Measurements from ENCODE around the gene B3GALT6. TPM values are rescaled to one million over a fixed set of nuclear protein-coding genes. Genes with fewer than 3 reads are reported as not detected.

Gene B3GALT6
- total and polyA plus RNA-seq, 2 experiments from 2014 or later, result 5.5 to 26.5 TPM

- peaks cover 24% of the 10 kb centered on the region for H4K20me1 ChIP-seq (replicated peaks; ENCODE audit: insufficient read depth)
- H3K9me2 ChIP-seq (ENCODE audit: insufficient read depth), result no peaks in the 10 kb centered on the region
- H3K79me2 ChIP-seq (replicated peaks; ENCODE audit: insufficient read depth), result peaks cover 39% of the 10 kb centered on the region
- no peak overlapping the region for H3K27ac Mint-ChIP-seq
- H3K4me3 ChIP-seq, result no peak overlapping the region
- peaks cover 5% of the 10 kb centered on the region for H3K4me1 ChIP-seq (ENCODE audit: insufficient read depth)
- no peak overlapping the region for H3K4me2 ChIP-seq
- TF ChIP-seq REST (IDR thresholded peaks at IDR 0.05; ENCODE audit: unreplicated experiment) (no peak), NANOG (IDR thresholded peaks at IDR 0.05; ENCODE audit: borderline replicate concordance) (no peak), EZH2phosphoT487 (IDR thresholded peaks at IDR 0.05; ENCODE audit: unreplicated experiment) (no peak), CTCF (conservative IDR thresholded peaks at IDR 0.05; ENCODE audit: low read depth in 2 of 2) (no peak), ZNF114 (CRISPR knock-in tag; IDR thresholded peaks at IDR 0.05) (no peak), POLR2AphosphoS5 (IDR thresholded peaks at IDR 0.05; ENCODE audit: low read depth) (no peak), JUNB (IDR thresholded peaks at IDR 0.05; ENCODE audit: unreplicated experiment) (no peak), EZH2 (IDR thresholded peaks at IDR 0.05; ENCODE audit: low read depth, unreplicated experiment) (no peak), STAT1 (IDR thresholded peaks at IDR 0.05; ENCODE audit: unreplicated experiment) (no peak), CREB1 (CRISPR knock-in tag; IDR thresholded peaks at IDR 0.05; ENCODE audit: low read depth) (no peak), ZNF331 (CRISPR knock-in tag; IDR thresholded peaks at IDR 0.05; ENCODE audit: low read depth) (no peak)
- TF ChIP-seq, protein P1, sequence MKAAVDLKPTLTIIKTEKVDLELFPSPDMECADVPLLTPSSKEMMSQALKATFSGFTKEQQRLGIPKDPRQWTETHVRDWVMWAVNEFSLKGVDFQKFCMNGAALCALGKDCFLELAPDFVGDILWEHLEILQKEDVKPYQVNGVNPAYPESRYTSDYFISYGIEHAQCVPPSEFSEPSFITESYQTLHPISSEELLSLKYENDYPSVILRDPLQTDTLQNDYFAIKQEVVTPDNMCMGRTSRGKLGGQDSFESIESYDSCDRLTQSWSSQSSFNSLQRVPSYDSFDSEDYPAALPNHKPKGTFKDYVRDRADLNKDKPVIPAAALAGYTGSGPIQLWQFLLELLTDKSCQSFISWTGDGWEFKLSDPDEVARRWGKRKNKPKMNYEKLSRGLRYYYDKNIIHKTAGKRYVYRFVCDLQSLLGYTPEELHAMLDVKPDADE (IDR thresholded peaks at IDR 0.05), result no peak
- TF ChIP-seq, protein P2, sequence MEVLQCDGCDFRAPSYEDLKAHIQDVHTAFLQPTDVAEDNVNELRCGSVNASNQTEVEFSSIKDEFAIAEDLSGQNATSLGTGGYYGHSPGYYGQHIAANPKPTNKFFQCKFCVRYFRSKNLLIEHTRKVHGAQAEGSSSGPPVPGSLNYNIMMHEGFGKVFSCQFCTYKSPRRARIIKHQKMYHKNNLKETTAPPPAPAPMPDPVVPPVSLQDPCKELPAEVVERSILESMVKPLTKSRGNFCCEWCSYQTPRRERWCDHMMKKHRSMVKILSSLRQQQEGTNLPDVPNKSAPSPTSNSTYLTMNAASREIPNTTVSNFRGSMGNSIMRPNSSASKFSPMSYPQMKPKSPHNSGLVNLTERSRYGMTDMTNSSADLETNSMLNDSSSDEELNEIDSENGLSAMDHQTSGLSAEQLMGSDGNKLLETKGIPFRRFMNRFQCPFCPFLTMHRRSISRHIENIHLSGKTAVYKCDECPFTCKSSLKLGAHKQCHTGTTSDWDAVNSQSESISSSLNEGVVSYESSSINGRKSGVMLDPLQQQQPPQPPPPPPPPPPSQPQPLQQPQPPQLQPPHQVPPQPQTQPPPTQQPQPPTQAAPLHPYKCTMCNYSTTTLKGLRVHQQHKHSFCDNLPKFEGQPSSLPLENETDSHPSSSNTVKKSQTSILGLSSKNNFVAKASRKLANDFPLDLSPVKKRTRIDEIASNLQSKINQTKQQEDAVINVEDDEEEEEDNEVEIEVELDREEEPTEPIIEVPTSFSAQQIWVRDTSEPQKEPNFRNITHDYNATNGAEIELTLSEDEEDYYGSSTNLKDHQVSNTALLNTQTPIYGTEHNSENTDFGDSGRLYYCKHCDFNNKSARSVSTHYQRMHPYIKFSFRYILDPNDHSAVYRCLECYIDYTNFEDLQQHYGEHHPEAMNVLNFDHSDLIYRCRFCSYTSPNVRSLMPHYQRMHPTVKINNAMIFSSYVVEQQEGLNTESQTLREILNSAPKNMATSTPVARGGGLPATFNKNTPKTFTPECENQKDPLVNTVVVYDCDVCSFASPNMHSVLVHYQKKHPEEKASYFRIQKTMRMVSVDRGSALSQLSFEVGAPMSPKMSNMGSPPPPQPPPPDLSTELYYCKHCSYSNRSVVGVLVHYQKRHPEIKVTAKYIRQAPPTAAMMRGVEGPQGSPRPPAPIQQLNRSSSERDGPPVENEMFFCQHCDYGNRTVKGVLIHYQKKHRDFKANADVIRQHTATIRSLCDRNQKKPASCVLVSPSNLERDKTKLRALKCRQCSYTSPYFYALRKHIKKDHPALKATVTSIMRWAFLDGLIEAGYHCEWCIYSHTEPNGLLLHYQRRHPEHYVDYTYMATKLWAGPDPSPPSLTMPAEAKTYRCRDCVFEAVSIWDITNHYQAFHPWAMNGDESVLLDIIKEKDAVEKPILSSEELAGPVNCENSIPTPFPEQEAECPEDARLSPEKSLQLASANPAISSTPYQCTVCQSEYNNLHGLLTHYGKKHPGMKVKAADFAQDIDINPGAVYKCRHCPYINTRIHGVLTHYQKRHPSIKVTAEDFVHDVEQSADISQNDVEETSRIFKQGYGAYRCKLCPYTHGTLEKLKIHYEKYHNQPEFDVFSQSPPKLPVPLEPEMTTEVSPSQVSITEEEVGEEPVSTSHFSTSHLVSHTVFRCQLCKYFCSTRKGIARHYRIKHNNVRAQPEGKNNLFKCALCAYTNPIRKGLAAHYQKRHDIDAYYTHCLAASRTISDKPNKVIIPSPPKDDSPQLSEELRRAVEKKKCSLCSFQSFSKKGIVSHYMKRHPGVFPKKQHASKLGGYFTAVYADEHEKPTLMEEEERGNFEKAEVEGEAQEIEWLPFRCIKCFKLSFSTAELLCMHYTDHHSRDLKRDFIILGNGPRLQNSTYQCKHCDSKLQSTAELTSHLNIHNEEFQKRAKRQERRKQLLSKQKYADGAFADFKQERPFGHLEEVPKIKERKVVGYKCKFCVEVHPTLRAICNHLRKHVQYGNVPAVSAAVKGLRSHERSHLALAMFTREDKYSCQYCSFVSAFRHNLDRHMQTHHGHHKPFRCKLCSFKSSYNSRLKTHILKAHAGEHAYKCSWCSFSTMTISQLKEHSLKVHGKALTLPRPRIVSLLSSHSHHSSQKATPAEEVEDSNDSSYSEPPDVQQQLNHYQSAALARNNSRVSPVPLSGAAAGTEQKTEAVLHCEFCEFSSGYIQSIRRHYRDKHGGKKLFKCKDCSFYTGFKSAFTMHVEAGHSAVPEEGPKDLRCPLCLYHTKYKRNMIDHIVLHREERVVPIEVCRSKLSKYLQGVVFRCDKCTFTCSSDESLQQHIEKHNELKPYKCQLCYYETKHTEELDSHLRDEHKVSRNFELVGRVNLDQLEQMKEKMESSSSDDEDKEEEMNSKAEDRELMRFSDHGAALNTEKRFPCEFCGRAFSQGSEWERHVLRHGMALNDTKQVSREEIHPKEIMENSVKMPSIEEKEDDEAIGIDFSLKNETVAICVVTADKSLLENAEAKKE (CRISPR knock-in tag; IDR thresholded peaks at IDR 0.05), result no peak
- H3K27ac ChIP-seq (ENCODE audit: low read depth), result no peak overlapping the region
- no peak overlapping the region for H3K4me3 Mint-ChIP-seq
- peaks cover 12% of the 10 kb centered on the region for H3K4me1 Mint-ChIP-seq
- no peak overlapping the region for H2AFZ ChIP-seq
- H3K27me3 ChIP-seq (ENCODE audit: insufficient read depth), result no peaks in the 10 kb centered on the region
- 0 out of 2 replicates have a peak, but pooled peaks cover 11% of the 10 kb centered on the region for H3F3A ChIP-seq (replicated peaks; ENCODE audit: low read depth)
- peaks cover 14% of the 10 kb centered on the region; the same call in 1 of the 2 replicates for H3K36me3 ChIP-seq (ENCODE audit: insufficient read depth)
- H3K9me3 Mint-ChIP-seq, result no peaks in the 10 kb centered on the region
- DNase-seq (ENCODE audit: low spot score) (no peak), ATAC-seq (no peak)
- peaks cover 63% of the 10 kb centered on the region for H3K36me3 Mint-ChIP-seq (ENCODE audit: low read depth)
- H3K27me3 Mint-ChIP-seq (ENCODE audit: insufficient read depth, low read depth, poor library complexity), result peaks cover 20% of the 10 kb centered on the region
Observed at GRCh38 chr1:1262758-1263157, 30.7 kb downstream of the B3GALT6 start.

Measured in GM23338 (cell line).